GM12878 (cell line): ENCODE results near the gene SNCG. TPM values are rescaled to one million over a fixed set of nuclear protein-coding genes. Genes with fewer than 3 reads are reported as not detected.

Source experiments
- ATAC-seq: fragments of 200-7000 bp; cut with Tn5 transposase; 3 replicates; pipeline ENCODE4 v1.9.1; 2020; ENCODE audit warnings: mild to moderate bottlenecking, moderate library complexity
- BruUV-seq: library from RNA; stranded (reverse); fragments of 400-500 nt; replicated peaks from 2 replicates; lab custom pipeline; 2021; lab: Mats Ljungman, UMichigan
- CTCF ChIA-PET: fragments of 300-600 bp; sonication (Branson Sonifier 250); formaldehyde crosslinking; extraction: SDS; loops from one replicate; lab custom pipeline; 2021; ENCODE audit warnings: inconsistent platforms; lab: Yijun Ruan, JAX
- POLR2A ChIA-PET: fragments of 350-600 bp; formaldehyde crosslinking; extraction: SDS; loops from one replicate; lab custom pipeline; 2021; ENCODE audit warnings: inconsistent platforms; lab: Charles Lee
- RAD21 ChIA-PET: fragments of 300-600 bp; sonication (Branson Sonifier 250); formaldehyde crosslinking; loops from one replicate; lab custom pipeline; 2023; ENCODE audit warnings: antibody characterized with exemption; ENCODE audit not compliant: unreplicated experiment; lab: Charles Lee
- SMC1A ChIA-PET: fragments of 300-600 bp; sonication (Branson Sonifier 250); formaldehyde crosslinking; loops from one replicate; lab custom pipeline; 2023; ENCODE audit not compliant: unreplicated experiment, uncharacterized antibody; lab: Charles Lee
- DNase-seq: peaks from one replicate; pipeline ENCODE4 v3.0.0-alpha.2; 2011; ENCODE audit warnings: low read depth, low spot score
- FAIRE-seq: peaks from 3 replicates; lab custom pipeline; 2011; peaks lifted over from hg19 to GRCh38; lab: Jason Lieb, UNC
- H2AFZ ChIP-seq: 2 replicates; pipeline ENCODE4 v1.6.0; 2011; ENCODE audit warnings: low read depth, low read length, control low read depth; ENCODE audit not compliant: control insufficient read depth
- H3K27ac ChIP-seq: 2 replicates; pipeline ENCODE4 v1.5.1; 2011; ENCODE audit warnings: control low read depth; ENCODE audit not compliant: control insufficient read depth, insufficient read depth
- H3K27me3 ChIP-seq, 2 experiments: replicated peaks in 1 of 2; 2 replicates each; pipeline versions ENCODE4 v1.6.0 to v1.6.1; 2011; ENCODE audit warnings: low read length in 1 of 2; ENCODE audit not compliant: control insufficient read depth in 2 of 2, insufficient read depth in 2 of 2
- H3K36me3 ChIP-seq, 2 experiments: 2 replicates each; pipeline ENCODE4 v1.5.1; 2011; ENCODE audit warnings: low read length in 1 of 2; ENCODE audit not compliant: control insufficient read depth in 2 of 2, insufficient read depth in 2 of 2
- H3K4me1 ChIP-seq: 2 replicates; pipeline ENCODE4 v1.6.1; 2011; ENCODE audit warnings: mild to moderate bottlenecking, low read length, moderate library complexity, mixed read lengths; ENCODE audit not compliant: control insufficient read depth, insufficient read depth
- H3K4me2 ChIP-seq: 2 replicates; pipeline ENCODE4 v1.6.0; 2011; ENCODE audit warnings: control low read depth; ENCODE audit not compliant: control insufficient read depth, insufficient read depth
- H3K4me3 ChIP-seq: fragments of 200-600 bp; sonication (generic); 2 replicates; pipeline ENCODE4 v1.5.1; 2016
- H3K79me2 ChIP-seq: 2 replicates; pipeline ENCODE4 v1.6.0; 2011; ENCODE audit warnings: low read length; ENCODE audit not compliant: control insufficient read depth, insufficient read depth
- H3K9ac ChIP-seq: 2 replicates; pipeline ENCODE4 v1.8.0; 2011; ENCODE audit warnings: low read length, control low read depth, mixed read lengths; ENCODE audit not compliant: control insufficient read depth, insufficient read depth
- H3K9me3 ChIP-seq: replicated peaks from 3 replicates; pipeline ENCODE4 v1.5.1; 2011; ENCODE audit warnings: mild to moderate bottlenecking, low read length; ENCODE audit not compliant: control insufficient read depth, insufficient read depth
- H4K20me1 ChIP-seq: 2 replicates; pipeline ENCODE4 v1.6.0; 2011; ENCODE audit not compliant: control insufficient read depth, insufficient read depth
- E4F1 ChIP-seq: fragments of 450-650 bp; IDR thresholded peaks from 2 replicates; pipeline ENCODE4 v1.6.1; 2018; ENCODE audit warnings: borderline replicate concordance, mild to moderate bottlenecking; ENCODE audit not compliant: partially characterized antibody
- EED ChIP-seq: sonication (generic); IDR thresholded peaks from 2 replicates; pipeline ENCODE4 v1.6.1; 2016; ENCODE audit warnings: antibody characterized with exemption, low read depth
- EGR1 ChIP-seq, 2 experiments: IDR thresholded peaks; 1 replicate in 1 of 2; 2 replicates in 1 of 2; pipeline ENCODE4 v1.6.1; 2011 to 2012; ENCODE audit warnings: low read depth in 2 of 2, low read length in 2 of 2, borderline replicate concordance in 1 of 2, mild to moderate bottlenecking in 1 of 2, moderate library complexity in 1 of 2
- JUND ChIP-seq: IDR thresholded peaks from 2 replicates; pipeline ENCODE4 v1.6.1; 2012; ENCODE audit warnings: low read depth, mild to moderate bottlenecking, low read length, improper control_type of control experiment, moderate library complexity
- NFYA ChIP-seq: IDR thresholded peaks from 2 replicates; pipeline ENCODE4 v1.6.1; 2011; ENCODE audit warnings: low read depth, mild to moderate bottlenecking, low read length, improper control_type of control experiment, borderline replicate concordance
- SUPT20H ChIP-seq: IDR thresholded peaks from 2 replicates; pipeline ENCODE4 v1.6.1; 2011; ENCODE audit warnings: low read depth, mild to moderate bottlenecking, low read length, moderate library complexity, borderline replicate concordance; ENCODE audit not compliant: control insufficient read depth
- TCF3 ChIP-seq: IDR thresholded peaks from 2 replicates; pipeline ENCODE4 v1.6.1; 2012; ENCODE audit warnings: low read depth, mild to moderate bottlenecking, low read length, borderline replicate concordance; ENCODE audit not compliant: insufficient read depth
- ZBTB40 ChIP-seq: fragments of 450-650 bp; IDR thresholded peaks from 2 replicates; pipeline ENCODE4 v1.6.1; 2016; ENCODE audit warnings: mild to moderate bottlenecking, moderate library complexity, borderline replicate concordance
- ZZZ3 ChIP-seq: IDR thresholded peaks from 2 replicates; pipeline ENCODE4 v1.6.1; 2011; ENCODE audit warnings: low read depth; ENCODE audit not compliant: control insufficient read depth, insufficient read length
- WGBS: methylation state at CpG from one replicate; pipeline ENCODE4 v1.1.6; 2016; ENCODE audit warnings: low lambda C conversion rate; ENCODE audit not compliant: insufficient replicate concordance, insufficient coverage; ENCODE audit errors: missing lambda C conversion rate; 5-methylcytosine and 5-hydroxymethylcytosine counted together
- in situ Hi-C: fragments of 300-500 bp; cut with MboI; formaldehyde crosslinking; loops from 9 replicates; pipeline ENCODE4 v1.14.3; 2018; ENCODE audit warnings: mixed read lengths
- intact Hi-C: fragments of 100-400 bp; cut with micrococcal nuclease; formaldehyde crosslinking; loops from one replicate; pipeline ENCODE4 v1.14.2; 2022; ENCODE audit not compliant: unreplicated experiment
- polyA plus RNA-seq, 11 experiments: library from polyadenylated mRNA; depleted of rRNA in 4 of 11; unstranded in 6 of 11; stranded (reverse) in 5 of 11; fragments of >200 nt; fragmentation: Nextera tagmentation in 4 of 11; fragmentation: Illumina TruSeq in 1 of 11; extraction: Ambion mirVana in 4 of 11; extraction: Trizol in 1 of 11; gene quantifications; 1 replicate in 1 of 11; 2 replicates in 10 of 11; pipeline versions ENCODE4 v1.2.1 to v1.2.3, GENCODE V29; 2011 to 2016; ENCODE audit warnings: inconsistent platforms in 2 of 11, missing spikeins in 2 of 11, low read depth in 1 of 11
- total RNA-seq, 4 experiments: library from RNA; depleted of rRNA in 3 of 4; stranded (reverse); fragments of >200 nt in 3 of 4; fragmentation: Illumina TruSeq in 1 of 4; extraction: Trizol in 1 of 4; gene quantifications; 2 replicates each; pipeline versions ENCODE4 v1.2.1 to v1.2.3, GENCODE V29; 2013 to 2021

Gene SNCG
- total and polyA plus RNA-seq, 10 of the 15 experiments (the other 5 are each of a cell fraction or from before 2014, with no cell fraction given) = 0.22 to 1.3 (median 0.42) TPM; not detected in 6

GRCh38 chr10:86964061-86964846 is 5.9 kb downstream of the SNCG start:
- FAIRE-seq = no peak
- H3K36me3 ChIP-seq = no peaks in the 10 kb centered on the region
- peaks cover 52% of the 10 kb centered on the region for H3K4me1 ChIP-seq
- H3K27ac ChIP-seq = no peak overlapping the region
- no peak for DNase-seq
- no TSS peak for BruUV-seq
- in situ Hi-C loops = no loop called here
- no peaks in the 10 kb centered on the region for H3K79me2 ChIP-seq
- ChIA-PET SMC1A (no interaction called here), RAD21 (interaction anchor here (0.9 kb wide), 1 partner anchor 25 kb away, joined by 5 read pairs; no protein-coding TSS in a partner anchor), CTCF (interaction anchor here (0.6 to 3.5 kb wide), 3 partner anchors 25 to 831 kb away, joined by 3 to 25 read pairs (median 3); no protein-coding TSS in a partner anchor), POLR2A (no interaction called here)
- H2AFZ ChIP-seq = no peak overlapping the region
- no peaks in the 10 kb centered on the region for H3K9me3 ChIP-seq
- no peak for ATAC-seq
- TF ChIP-seq SUPT20H (no peak), NFYA (no peak), EED (no peak), TCF3 (no peak), ZZZ3 (no peak), JUND (no peak), EGR1 (IDR thresholded peaks at IDR 0.05; ENCODE audit: borderline replicate concordance in 1 of 2, low read depth in 2 of 2, low read length in 2 of 2) (no peak), E4F1 (no peak), ZBTB40 (no peak)
- H3K4me2 ChIP-seq = no peak overlapping the region
- no peaks in the 10 kb centered on the region for H4K20me1 ChIP-seq
- 91% methylated on average over 13 of the region's 13 CpGs for WGBS
- no peak overlapping the region for H3K4me3 ChIP-seq
- intact Hi-C loops = no loop called here
- H3K27me3 ChIP-seq = no peaks in the 10 kb centered on the region
- no peak overlapping the region for H3K9ac ChIP-seq
